WTC11 (cell line): ENCODE measurements around the gene HINT3. TPM values are rescaled to one million over a fixed set of nuclear protein-coding genes. Genes with fewer than 3 reads are reported as not detected.

Experiments
- ATAC-seq: fragments of 200-7000 bp; cut with Tn5 transposase; 2 replicates; pipeline ENCODE4 v1.10.0; 2021; ENCODE audit warnings: mild to moderate bottlenecking, moderate library complexity
- CTCF ChIA-PET: fragments of 300-600 bp; sonication (Branson Sonifier 250); formaldehyde crosslinking; loops from one replicate; lab custom pipeline; 2021; ENCODE audit warnings: antibody characterized with exemption; lab: Charles Lee
- POLR2A ChIA-PET: fragments of 350-600 bp; sonication (Branson Sonifier 250); formaldehyde crosslinking; loops from one replicate; lab custom pipeline; 2021; ENCODE audit warnings: antibody characterized with exemption; lab: Charles Lee
- DNase-seq: peaks from one replicate; pipeline ENCODE4 v3.0.0; 2021; ENCODE audit warnings: low spot score
- H3K27ac Mint-ChIP-seq: 2 replicates; pipeline ENCODE4 v1.8.0; 2021; ENCODE audit warnings: mixed read lengths
- H3K27me3 Mint-ChIP-seq: 2 replicates; pipeline ENCODE4 v1.8.0; 2021; ENCODE audit warnings: low read depth, mild to moderate bottlenecking, moderate library complexity, mixed read lengths
- H3K36me3 Mint-ChIP-seq: 2 replicates; pipeline ENCODE4 v1.8.0; 2021; ENCODE audit warnings: mixed read lengths
- H3K4me1 Mint-ChIP-seq: 2 replicates; pipeline ENCODE4 v1.8.0; 2022; ENCODE audit warnings: mixed read lengths
- H3K4me3 Mint-ChIP-seq: 2 replicates; pipeline ENCODE4 v1.8.0; 2021; ENCODE audit warnings: mild to moderate bottlenecking, moderate library complexity, mixed read lengths
- H3K9me3 Mint-ChIP-seq: 2 replicates; pipeline ENCODE4 v1.8.0; 2021; ENCODE audit warnings: mixed read lengths
- CBFB ChIP-seq: sonication (generic); formaldehyde crosslinking; IDR thresholded peaks from 2 replicates; pipeline ENCODE4 v1.8.1; 2022; ENCODE audit warnings: mild to moderate bottlenecking, low read depth, missing genetic modification reagents
- ERG ChIP-seq: fragments of 250-450 bp; sonication (Bioruptor Pico); IDR thresholded peaks from 2 replicates; pipeline ENCODE4 v1.8.0; 2021; ENCODE audit warnings: mild to moderate bottlenecking
- ESRRA ChIP-seq: sonication (generic); formaldehyde crosslinking; IDR thresholded peaks from 2 replicates; pipeline ENCODE4 v1.8.1; 2022; ENCODE audit warnings: mild to moderate bottlenecking, missing genetic modification reagents, borderline replicate concordance
- ETV6 ChIP-seq: sonication (generic); formaldehyde crosslinking; IDR thresholded peaks from 2 replicates; pipeline ENCODE4 v1.8.1; 2022; ENCODE audit warnings: mild to moderate bottlenecking, missing genetic modification reagents
- FOXJ3 ChIP-seq: sonication (generic); formaldehyde crosslinking; IDR thresholded peaks from 2 replicates; pipeline ENCODE4 v1.9.0; 2021; ENCODE audit warnings: missing genetic modification reagents, mild to moderate bottlenecking, borderline replicate concordance
- FOXK1 ChIP-seq: sonication (generic); formaldehyde crosslinking; IDR thresholded peaks from 2 replicates; pipeline ENCODE4 v1.8.0; 2022; ENCODE audit warnings: mild to moderate bottlenecking, moderate library complexity, missing genetic modification reagents
- FOXP1 ChIP-seq: sonication (generic); formaldehyde crosslinking; IDR thresholded peaks from 2 replicates; pipeline ENCODE4 v1.8.0; 2022; ENCODE audit warnings: missing genetic modification reagents, mild to moderate bottlenecking, moderate library complexity, borderline replicate concordance
- FOXP4 ChIP-seq: sonication (generic); formaldehyde crosslinking; IDR thresholded peaks from 2 replicates; pipeline ENCODE4 v1.8.0; 2022; ENCODE audit warnings: mild to moderate bottlenecking, missing genetic modification reagents
- GABPB1 ChIP-seq: sonication (generic); formaldehyde crosslinking; IDR thresholded peaks from 2 replicates; pipeline ENCODE4 v1.8.1; 2023; ENCODE audit warnings: mild to moderate bottlenecking, missing genetic modification reagents
- IRF1 ChIP-seq: sonication (generic); formaldehyde crosslinking; IDR thresholded peaks from 2 replicates; pipeline ENCODE4 v1.8.0; 2023; ENCODE audit warnings: missing genetic modification reagents
- IRF2 ChIP-seq: sonication (generic); formaldehyde crosslinking; IDR thresholded peaks from 2 replicates; pipeline ENCODE4 v1.8.0; 2022; ENCODE audit warnings: low read depth, missing genetic modification reagents, borderline replicate concordance
- MLX ChIP-seq: sonication (generic); formaldehyde crosslinking; IDR thresholded peaks from 2 replicates; pipeline ENCODE4 v1.8.1; 2023; ENCODE audit warnings: mild to moderate bottlenecking, missing genetic modification reagents, moderate library complexity
- RELA ChIP-seq: sonication (generic); formaldehyde crosslinking; IDR thresholded peaks from 2 replicates; pipeline ENCODE4 v1.8.1; 2022; ENCODE audit warnings: missing genetic modification reagents, mild to moderate bottlenecking, borderline replicate concordance
- TEAD4 ChIP-seq: sonication (generic); formaldehyde crosslinking; IDR thresholded peaks from 2 replicates; pipeline ENCODE4 v1.8.0; 2022; ENCODE audit warnings: mild to moderate bottlenecking, missing genetic modification reagents
- ZNF423 ChIP-seq: fragments of 250-450 bp; sonication (Bioruptor Pico); IDR thresholded peaks from 2 replicates; pipeline ENCODE4 v2.1.2; 2022; ENCODE audit warnings: mild to moderate bottlenecking, moderate library complexity
- ZNF512 ChIP-seq: sonication (generic); formaldehyde crosslinking; IDR thresholded peaks from 2 replicates; pipeline ENCODE4 v1.8.1; 2022; ENCODE audit warnings: missing genetic modification reagents, borderline replicate concordance
- total RNA-seq: library from RNA; stranded (reverse); gene quantifications from 3 replicates; pipeline ENCODE4 v1.2.3, GENCODE V29; 2021
- TF ChIP-seq, protein P1 (sequence below): sonication (generic); formaldehyde crosslinking; IDR thresholded peaks from 2 replicates; pipeline ENCODE4 v1.8.1; 2022; ENCODE audit warnings: mild to moderate bottlenecking, moderate library complexity, missing genetic modification reagents

HINT3 gene
- total RNA-seq, 1 experiment from 2014 or later, result 9.4 TPM

- no peak overlapping the region for H3K27ac Mint-ChIP-seq
- CTCF ChIA-PET, result interaction anchor here (0.8 to 5.6 kb wide), 5 partner anchors 8 to 46 kb away, joined by 3 to 43 read pairs (median 4); partner anchors contain the start of gene HINT3
Observed at GRCh38 chr6:125913864-125914351, 42.7 kb upstream of the HINT3 start.

GRCh38 chr6:125918230-125918629 is 38.3 kb upstream of the HINT3 start:
- Mint-ChIP-seq H3K4me1 (peaks cover 24% of the 10 kb centered on the region), H3K4me3 (no peak overlapping the region), H3K9me3 (no peaks in the 10 kb centered on the region), H3K36me3 (no peaks in the 10 kb centered on the region; the same call in 1 of the 2 replicates), H3K27ac (no peak overlapping the region), H3K27me3 (no peaks in the 10 kb centered on the region)
- no peak for DNase-seq
- TF ChIP-seq IRF2, result no peak
- TF ChIP-seq FOXP1, result no peak
- TF ChIP-seq IRF1 (CRISPR knock-in tag), result no peak
- TF ChIP-seq TEAD4 (CRISPR knock-in tag), result no peak
- ChIA-PET CTCF (interaction anchor here (1.1 to 5.6 kb wide), 6 partner anchors 12 to 39 kb away, joined by 3 to 43 read pairs (median 7); partner anchors contain the start of gene HINT3), POLR2A (no interaction called here)
- no peak; the same call in 1 of the 2 replicates for ATAC-seq

More at GRCh38 chr6:125913864-125914351, 42.7 kb upstream of the HINT3 start:
- no peak for DNase-seq
- POLR2A ChIA-PET, result no interaction called here
- no peak for ATAC-seq
- Mint-ChIP-seq H3K27me3 (no peaks in the 10 kb centered on the region; the same call in 1 of the 2 replicates), H3K4me3 (no peak overlapping the region), H3K4me1 (peaks cover 18% of the 10 kb centered on the region), H3K36me3 (no peaks in the 10 kb centered on the region)
- no peak for TF ChIP-seq FOXP4 (CRISPR knock-in tag)
- TF ChIP-seq, all 79 proteins: peak for 0
- H3K9me3 Mint-ChIP-seq, result no peaks in the 10 kb centered on the region

- DNase-seq, result no peak
- no peak overlapping the region for H3K4me3 Mint-ChIP-seq
- TF ChIP-seq, protein P1, sequence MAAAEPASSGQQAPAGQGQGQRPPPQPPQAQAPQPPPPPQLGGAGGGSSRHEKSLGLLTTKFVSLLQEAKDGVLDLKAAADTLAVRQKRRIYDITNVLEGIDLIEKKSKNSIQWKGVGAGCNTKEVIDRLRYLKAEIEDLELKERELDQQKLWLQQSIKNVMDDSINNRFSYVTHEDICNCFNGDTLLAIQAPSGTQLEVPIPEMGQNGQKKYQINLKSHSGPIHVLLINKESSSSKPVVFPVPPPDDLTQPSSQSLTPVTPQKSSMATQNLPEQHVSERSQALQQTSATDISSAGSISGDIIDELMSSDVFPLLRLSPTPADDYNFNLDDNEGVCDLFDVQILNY (CRISPR knock-in tag), result no peak
- TF ChIP-seq GABPB1 (CRISPR knock-in tag), result peak; percentile 59; the same call in 1 of the 2 replicates
- ATAC-seq, result peak; percentile 27
- ChIA-PET POLR2A (no interaction called here), CTCF (interaction anchor here (1.5 to 5.6 kb wide), 5 partner anchors 13 to 38 kb away, joined by 4 to 43 read pairs (median 6); partner anchors contain the start of gene HINT3)
- no peaks in the 10 kb centered on the region; the same call in 1 of the 2 replicates for H3K36me3 Mint-ChIP-seq
- H3K27me3 Mint-ChIP-seq, result no peaks in the 10 kb centered on the region
- no peaks in the 10 kb centered on the region for H3K9me3 Mint-ChIP-seq
- H3K27ac Mint-ChIP-seq, result peak overlapping the region; percentile 46
- H3K4me1 Mint-ChIP-seq, result peaks cover 24% of the 10 kb centered on the region
Observed at GRCh38 chr6:125918681-125919566, 37.6 kb upstream of the HINT3 start.

- Mint-ChIP-seq H3K9me3 (no peaks in the 10 kb centered on the region), H3K36me3 (no peaks in the 10 kb centered on the region; the same call in 1 of the 2 replicates), H3K4me3 (no peak overlapping the region), H3K4me1 (peaks cover 24% of the 10 kb centered on the region), H3K27ac (no peak overlapping the region), H3K27me3 (no peaks in the 10 kb centered on the region)
- CTCF ChIA-PET, result interaction anchor here (1.5 to 5.6 kb wide), 5 partner anchors 13 to 37 kb away, joined by 4 to 43 read pairs (median 9); partner anchors contain the start of gene HINT3
- ATAC-seq (no peak), DNase-seq (no peak)
- POLR2A ChIA-PET, result no interaction called here
- TF ChIP-seq CBFB (no peak), ZNF423 (no peak), FOXJ3 (CRISPR knock-in tag) (no peak), ERG (CRISPR knock-in tag) (no peak), FOXK1 (no peak), RELA (CRISPR knock-in tag) (no peak), GABPB1 (CRISPR knock-in tag) (no peak), ZNF512 (CRISPR knock-in tag) (no peak), ETV6 (CRISPR knock-in tag) (no peak), ESRRA (no peak), MLX (CRISPR knock-in tag) (no peak)
Observed at GRCh38 chr6:125919618-125920017, 37.0 kb upstream of the HINT3 start.
